Gastroesophageal sphincter (tissue), 3 donors: ENCODE data around the gene IL1RL1.

Source experiments
- CTCF ChIP-seq, 4 experiments: fragments of 200-600 bp in 2 of 4; fragments of 450-650 bp in 2 of 4; sonication (generic) in 1 of 4; IDR thresholded peaks; one replicate each; pipeline ENCODE4 v1.5.1; 2017 to 2019; ENCODE audit warnings: antibody characterized with exemption in 4 of 4, mild to moderate bottlenecking in 2 of 4, moderate library complexity in 2 of 4
- EP300 ChIP-seq: sonication (generic); formaldehyde crosslinking; IDR thresholded peaks from one replicate; pipeline ENCODE4 v1.6.1; 2017; ENCODE audit warnings: antibody characterized with exemption, mild to moderate bottlenecking
- POLR2A ChIP-seq, 2 donors: fragments of 450-650 bp; IDR thresholded peaks; one replicate each; pipeline ENCODE4 v1.6.1; 2017; ENCODE audit warnings: antibody characterized with exemption in 2 of 2, mild to moderate bottlenecking in 2 of 2, moderate library complexity in 1 of 2
- POLR2AphosphoS5 ChIP-seq: sonication (generic); formaldehyde crosslinking; IDR thresholded peaks from one replicate; pipeline ENCODE4 v1.6.1; 2017; ENCODE audit warnings: antibody characterized with exemption

GRCh38 chr2:102392096-102392495 lies 80.7 kb downstream of the IL1RL1 start:
- TF ChIP-seq CTCF (IDR thresholded peaks at IDR 0.05) (no peak), POLR2AphosphoS5 (no peak), POLR2A (IDR thresholded peaks at IDR 0.05) (no peak), EP300 (no peak)
